RWPE2 (cell line): Measurements from ENCODE around the gene COPS9.
A peak's percentile ranks its signal among the peaks of the same experiment; 100 is the strongest.

ENCODE experiments used
- ATAC-seq: fragments of 200-7000 bp; cut with Tn5 transposase; 3 replicates; pipeline ENCODE4 v1.9.1; 2021; ENCODE audit warnings: low read depth
- DNase-seq: peaks from one replicate; pipeline ENCODE4 v3.0.0-alpha.2; 2020; ENCODE audit warnings: low spot score
- H3K27ac ChIP-seq: fragments of 450-650 bp; 2 replicates; pipeline ENCODE4 v1.5.1; 2017; ENCODE audit warnings: mild to moderate bottlenecking; ENCODE audit not compliant: poor library complexity, severe bottlenecking
- H3K27me3 ChIP-seq: fragments of 250-450 bp; sonication (Bioruptor Pico); 2 replicates; pipeline ENCODE4 v1.5.1; 2021; ENCODE audit warnings: mild to moderate bottlenecking, moderate library complexity; ENCODE audit not compliant: insufficient read depth, poor library complexity, severe bottlenecking
- H3K36me3 ChIP-seq: fragments of 250-450 bp; sonication (Bioruptor Pico); 2 replicates; pipeline ENCODE4 v1.5.1; 2020; ENCODE audit warnings: low read depth, mild to moderate bottlenecking, moderate library complexity
- H3K4me1 ChIP-seq: fragments of 250-450 bp; sonication (Bioruptor Pico); 2 replicates; pipeline ENCODE4 v1.5.1; 2021; ENCODE audit warnings: mild to moderate bottlenecking, moderate library complexity; ENCODE audit not compliant: insufficient read depth, poor library complexity, severe bottlenecking
- H3K4me3 ChIP-seq: fragments of 250-450 bp; sonication (Bioruptor Pico); 2 replicates; pipeline ENCODE4 v1.5.1; 2021; ENCODE audit warnings: mild to moderate bottlenecking, moderate library complexity; ENCODE audit not compliant: severe bottlenecking
- H3K9me3 ChIP-seq: fragments of 250-450 bp; sonication (Bioruptor Pico); 2 replicates; pipeline ENCODE4 v1.5.1; 2021; ENCODE audit warnings: mild to moderate bottlenecking, moderate library complexity; ENCODE audit not compliant: severe bottlenecking
- TF ChIP-seq, protein P1 (sequence below): fragments of 450-650 bp; IDR thresholded peaks from one replicate; pipeline ENCODE4 v1.5.1; 2017; ENCODE audit warnings: mild to moderate bottlenecking, moderate library complexity; ENCODE audit not compliant: poor library complexity, severe bottlenecking

The COPS9 gene

DNA sequence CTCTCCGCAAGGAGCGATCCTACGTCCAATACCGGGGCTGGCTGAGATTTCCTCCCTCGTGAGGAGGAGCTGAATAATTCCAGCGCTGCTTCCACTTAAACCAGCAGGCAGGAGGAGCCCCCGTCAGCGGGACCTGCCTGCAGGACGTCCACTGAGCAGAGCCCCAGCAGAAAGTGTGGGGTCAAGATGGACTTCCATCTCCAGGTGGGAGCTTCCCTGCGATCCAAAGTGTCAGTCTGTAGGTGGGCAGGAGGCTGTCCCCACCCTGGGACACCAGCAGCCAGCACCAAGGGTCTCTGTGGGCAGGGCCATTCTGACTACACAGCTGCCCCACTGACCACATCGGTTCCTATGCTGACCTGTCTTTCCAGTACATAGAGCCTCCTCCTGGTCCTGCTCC, 4.8 kb upstream of the COPS9 start:
- Histone ChIP-seq H3K9me3 (no peaks in the 10 kb centered on the region), H3K4me3 (no peak overlapping the region), H3K4me1 (no peaks in the 10 kb centered on the region), H3K27me3 (no peaks in the 10 kb centered on the region), H3K27ac (no peak overlapping the region), H3K36me3 (no peaks in the 10 kb centered on the region)
- TF ChIP-seq, protein P1, sequence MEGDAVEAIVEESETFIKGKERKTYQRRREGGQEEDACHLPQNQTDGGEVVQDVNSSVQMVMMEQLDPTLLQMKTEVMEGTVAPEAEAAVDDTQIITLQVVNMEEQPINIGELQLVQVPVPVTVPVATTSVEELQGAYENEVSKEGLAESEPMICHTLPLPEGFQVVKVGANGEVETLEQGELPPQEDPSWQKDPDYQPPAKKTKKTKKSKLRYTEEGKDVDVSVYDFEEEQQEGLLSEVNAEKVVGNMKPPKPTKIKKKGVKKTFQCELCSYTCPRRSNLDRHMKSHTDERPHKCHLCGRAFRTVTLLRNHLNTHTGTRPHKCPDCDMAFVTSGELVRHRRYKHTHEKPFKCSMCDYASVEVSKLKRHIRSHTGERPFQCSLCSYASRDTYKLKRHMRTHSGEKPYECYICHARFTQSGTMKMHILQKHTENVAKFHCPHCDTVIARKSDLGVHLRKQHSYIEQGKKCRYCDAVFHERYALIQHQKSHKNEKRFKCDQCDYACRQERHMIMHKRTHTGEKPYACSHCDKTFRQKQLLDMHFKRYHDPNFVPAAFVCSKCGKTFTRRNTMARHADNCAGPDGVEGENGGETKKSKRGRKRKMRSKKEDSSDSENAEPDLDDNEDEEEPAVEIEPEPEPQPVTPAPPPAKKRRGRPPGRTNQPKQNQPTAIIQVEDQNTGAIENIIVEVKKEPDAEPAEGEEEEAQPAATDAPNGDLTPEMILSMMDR, result no peak
- DNase-seq (peak; percentile 42), ATAC-seq (no peak)

DNA sequence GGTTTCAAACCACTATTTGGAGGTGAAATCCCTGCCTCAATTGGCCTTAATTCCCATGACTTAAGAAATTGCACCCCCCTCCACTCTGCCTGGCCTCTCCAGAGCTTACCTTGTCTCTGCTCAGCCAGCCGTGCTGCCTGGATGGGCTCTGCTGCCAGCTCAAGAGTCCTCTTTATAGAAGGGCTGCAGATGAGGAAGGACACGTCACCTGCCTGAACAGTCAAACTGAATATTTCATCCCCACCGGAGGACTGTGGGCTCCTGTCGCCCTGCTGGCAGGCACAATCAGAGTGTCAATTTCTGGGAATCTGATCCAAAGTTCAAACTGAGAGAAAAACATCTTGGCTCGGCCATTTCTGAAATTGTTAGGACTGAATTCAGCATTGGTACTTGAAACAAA, 4.4 kb upstream of the COPS9 start, which contains the start of gene OTOS:
Gene OTOS (minus strand): TSS at position 148 of the 400 bp plus-strand sequence. CDS start 332 bp downstream, outside the sequence.
- TF ChIP-seq, protein P1, result no peak
- Histone ChIP-seq H3K27me3 (no peaks in the 10 kb centered on the region), H3K4me1 (no peaks in the 10 kb centered on the region), H3K4me3 (no peak within 1 kb of the TSS), H3K36me3 (no peaks in the 10 kb centered on the region), H3K9me3 (no peaks in the 10 kb centered on the region), H3K27ac (no peak within 1 kb of the TSS)
- DNase-seq, result peak; percentile 13
- ATAC-seq, result no peak

DNA sequence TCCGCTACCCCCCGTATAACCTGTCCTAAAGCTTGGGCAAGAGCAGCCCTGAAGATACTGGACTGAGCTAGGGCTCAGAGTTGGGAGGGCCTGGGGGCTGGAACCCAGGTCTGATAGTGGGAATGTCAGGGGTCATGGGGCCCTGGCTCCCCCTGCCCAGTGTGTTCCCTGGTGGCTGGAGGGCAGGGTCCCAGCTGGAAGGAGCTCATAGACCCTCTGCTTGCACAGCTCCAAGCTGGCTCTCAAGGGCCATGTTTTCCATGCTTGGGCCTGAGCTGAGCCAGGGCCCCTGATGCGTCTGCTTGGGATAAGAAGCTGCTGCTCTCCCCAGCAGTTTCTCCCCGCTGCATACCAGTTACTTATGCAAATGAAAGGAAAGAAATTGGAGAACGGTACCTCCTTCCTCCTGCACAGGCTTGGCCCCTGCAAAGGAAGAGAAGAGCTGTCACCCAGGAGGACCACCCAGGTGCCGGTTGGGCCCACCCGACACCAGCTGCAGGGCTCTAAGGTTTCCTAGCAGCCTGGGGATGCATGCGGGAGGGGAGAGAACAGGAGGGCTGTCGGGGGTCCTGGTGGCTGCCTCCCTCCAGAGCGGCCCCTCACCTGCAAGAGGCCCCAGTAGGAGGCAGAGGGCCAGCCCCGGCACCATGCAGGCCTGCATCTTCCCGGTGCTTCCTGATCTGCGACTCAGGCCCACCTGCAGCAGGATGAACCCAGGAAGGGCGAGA, 3.7 kb upstream of the COPS9 start:
- TF ChIP-seq, protein P1, result no peak
- H3K4me3 ChIP-seq, result no peak overlapping the region
- ATAC-seq (no peak), DNase-seq (peak; percentile 36)
- no peak overlapping the region for H3K27ac ChIP-seq
- H3K4me1 ChIP-seq, result peaks cover 3% of the 10 kb centered on the region
- H3K27me3 ChIP-seq, result no peaks in the 10 kb centered on the region
- H3K9me3 ChIP-seq, result no peaks in the 10 kb centered on the region
- no peaks in the 10 kb centered on the region for H3K36me3 ChIP-seq

DNA sequence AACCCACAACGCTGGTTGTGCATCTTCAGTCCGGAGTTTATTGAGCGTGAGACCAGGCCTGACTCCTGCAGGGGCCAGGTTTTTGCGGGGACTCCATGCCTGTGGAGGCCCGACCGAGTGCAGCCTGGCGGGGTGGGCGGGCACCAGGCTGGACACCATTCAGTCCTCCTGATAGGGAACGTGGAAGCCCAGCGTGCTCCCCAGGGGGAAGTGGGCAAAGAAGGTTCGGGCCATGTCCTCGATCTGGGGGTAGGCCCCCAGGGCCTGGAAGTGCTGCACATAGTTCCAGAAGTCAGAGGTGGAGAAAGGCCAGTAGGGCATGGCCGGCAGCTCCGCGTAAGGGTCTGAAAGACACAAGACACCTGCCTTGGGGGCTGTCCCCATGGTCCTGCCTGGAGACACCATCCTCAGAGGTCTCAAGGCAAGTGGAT, 2.9 kb upstream of the COPS9 start:
- Histone ChIP-seq H3K4me3 (no peak overlapping the region), H3K27ac (no peak overlapping the region), H3K9me3 (no peaks in the 10 kb centered on the region), H3K4me1 (peaks cover 6% of the 10 kb centered on the region), H3K27me3 (no peaks in the 10 kb centered on the region), H3K36me3 (peaks cover under 1% of the 10 kb centered on the region; the same call in 1 of the 2 replicates)
- DNase-seq, result peak; percentile 57
- TF ChIP-seq, protein P1, result no peak
- ATAC-seq, result no peak
